WTC11 (cell line): ENCODE results near the gene ASCC1.

Experiments used
- ATF1 ChIP-seq: sonication (generic); formaldehyde crosslinking; IDR thresholded peaks from 2 replicates; pipeline ENCODE4 v1.8.1; 2023; ENCODE audit warnings: mild to moderate bottlenecking, moderate library complexity, missing genetic modification reagents
- CREB1 ChIP-seq: sonication (generic); formaldehyde crosslinking; IDR thresholded peaks from 2 replicates; pipeline ENCODE4 v1.8.0; 2023; ENCODE audit warnings: mild to moderate bottlenecking, missing genetic modification reagents
- GABPB1 ChIP-seq: sonication (generic); formaldehyde crosslinking; IDR thresholded peaks from 2 replicates; pipeline ENCODE4 v1.8.1; 2023; ENCODE audit warnings: mild to moderate bottlenecking, missing genetic modification reagents
- KAT7 ChIP-seq: sonication (generic); formaldehyde crosslinking; IDR thresholded peaks from 2 replicates; pipeline ENCODE4 v1.8.1; 2023; ENCODE audit warnings: missing genetic modification reagents, mild to moderate bottlenecking, borderline replicate concordance
- NFE2L1 ChIP-seq: sonication (generic); formaldehyde crosslinking; IDR thresholded peaks from 2 replicates; pipeline ENCODE4 v1.8.1; 2023; ENCODE audit warnings: missing genetic modification reagents
- TF ChIP-seq, protein P1 (sequence below): fragments of 200-600 bp; IDR thresholded peaks from 2 replicates; pipeline ENCODE4 v1.8.0; 2022; ENCODE audit warnings: antibody characterized with exemption
- TF ChIP-seq, protein P2 (sequence below): sonication (generic); formaldehyde crosslinking; conservative IDR thresholded peaks from 2 replicates; pipeline ENCODE4 v1.8.1; 2022; ENCODE audit warnings: mild to moderate bottlenecking, missing genetic modification reagents
- TF ChIP-seq, protein P3 (sequence below): sonication (generic); formaldehyde crosslinking; IDR thresholded peaks from 2 replicates; pipeline ENCODE4 v1.8.0; 2022; ENCODE audit warnings: mild to moderate bottlenecking, missing genetic modification reagents
- TF ChIP-seq, protein P4 (sequence below): sonication (generic); formaldehyde crosslinking; IDR thresholded peaks from 2 replicates; pipeline ENCODE4 v1.8.0; 2023; ENCODE audit warnings: mild to moderate bottlenecking, missing genetic modification reagents
- TF ChIP-seq, protein P5 (sequence below): sonication (generic); formaldehyde crosslinking; conservative IDR thresholded peaks from 2 replicates; pipeline ENCODE4 v1.8.1; 2023; ENCODE audit warnings: mild to moderate bottlenecking, low read depth, missing genetic modification reagents, moderate library complexity
- TF ChIP-seq, protein P6 (sequence below): sonication (generic); formaldehyde crosslinking; IDR thresholded peaks from 2 replicates; pipeline ENCODE4 v1.8.1; 2023; ENCODE audit warnings: mild to moderate bottlenecking, missing genetic modification reagents, moderate library complexity
- TF ChIP-seq, protein P7 (sequence below): sonication (generic); formaldehyde crosslinking; IDR thresholded peaks from 2 replicates; pipeline ENCODE4 v1.8.1; 2023; ENCODE audit warnings: mild to moderate bottlenecking, moderate library complexity, missing genetic modification reagents

DNA sequence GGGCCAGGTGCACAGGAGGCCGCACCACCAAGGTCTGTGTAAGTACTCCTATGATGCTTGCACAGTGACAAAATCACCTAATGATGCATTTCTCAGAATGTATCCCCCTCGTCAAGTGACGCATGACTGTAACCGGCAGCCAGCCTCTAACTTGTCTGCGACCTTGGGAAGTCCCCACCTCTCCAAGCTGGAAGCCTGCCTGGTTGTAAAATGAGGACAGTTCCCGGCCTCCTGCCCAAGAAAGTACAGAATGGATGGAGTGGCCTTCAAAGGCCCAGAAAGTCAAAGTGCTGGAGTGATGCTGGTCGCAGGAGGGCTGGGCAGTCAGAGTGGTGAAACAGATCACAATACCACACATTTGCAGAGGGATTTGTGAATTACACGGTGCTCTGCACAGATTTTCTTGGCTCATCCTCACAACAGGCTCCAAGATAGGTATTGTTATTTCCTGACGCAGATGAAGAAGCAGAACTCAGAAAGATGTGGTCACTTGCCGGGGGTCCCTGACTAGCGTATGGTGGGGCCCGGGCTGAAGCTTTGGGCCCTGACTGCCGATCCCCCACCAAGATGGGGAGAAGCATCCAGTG lies 150.5 kb downstream of the ASCC1 start:
- TF ChIP-seq, protein P1, sequence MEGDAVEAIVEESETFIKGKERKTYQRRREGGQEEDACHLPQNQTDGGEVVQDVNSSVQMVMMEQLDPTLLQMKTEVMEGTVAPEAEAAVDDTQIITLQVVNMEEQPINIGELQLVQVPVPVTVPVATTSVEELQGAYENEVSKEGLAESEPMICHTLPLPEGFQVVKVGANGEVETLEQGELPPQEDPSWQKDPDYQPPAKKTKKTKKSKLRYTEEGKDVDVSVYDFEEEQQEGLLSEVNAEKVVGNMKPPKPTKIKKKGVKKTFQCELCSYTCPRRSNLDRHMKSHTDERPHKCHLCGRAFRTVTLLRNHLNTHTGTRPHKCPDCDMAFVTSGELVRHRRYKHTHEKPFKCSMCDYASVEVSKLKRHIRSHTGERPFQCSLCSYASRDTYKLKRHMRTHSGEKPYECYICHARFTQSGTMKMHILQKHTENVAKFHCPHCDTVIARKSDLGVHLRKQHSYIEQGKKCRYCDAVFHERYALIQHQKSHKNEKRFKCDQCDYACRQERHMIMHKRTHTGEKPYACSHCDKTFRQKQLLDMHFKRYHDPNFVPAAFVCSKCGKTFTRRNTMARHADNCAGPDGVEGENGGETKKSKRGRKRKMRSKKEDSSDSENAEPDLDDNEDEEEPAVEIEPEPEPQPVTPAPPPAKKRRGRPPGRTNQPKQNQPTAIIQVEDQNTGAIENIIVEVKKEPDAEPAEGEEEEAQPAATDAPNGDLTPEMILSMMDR, result no peak
- TF ChIP-seq, protein P2, sequence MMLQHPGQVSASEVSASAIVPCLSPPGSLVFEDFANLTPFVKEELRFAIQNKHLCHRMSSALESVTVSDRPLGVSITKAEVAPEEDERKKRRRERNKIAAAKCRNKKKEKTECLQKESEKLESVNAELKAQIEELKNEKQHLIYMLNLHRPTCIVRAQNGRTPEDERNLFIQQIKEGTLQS (CRISPR knock-in tag), result no peak
- TF ChIP-seq ATF1 (CRISPR knock-in tag) (no peak), NFE2L1 (CRISPR knock-in tag) (no peak), KAT7 (CRISPR knock-in tag) (no peak), CREB1 (CRISPR knock-in tag) (no peak), GABPB1 (no peak)
- TF ChIP-seq, protein P3, sequence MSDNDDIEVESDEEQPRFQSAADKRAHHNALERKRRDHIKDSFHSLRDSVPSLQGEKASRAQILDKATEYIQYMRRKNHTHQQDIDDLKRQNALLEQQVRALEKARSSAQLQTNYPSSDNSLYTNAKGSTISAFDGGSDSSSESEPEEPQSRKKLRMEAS (CRISPR knock-in tag), result no peak
- TF ChIP-seq, protein P4, sequence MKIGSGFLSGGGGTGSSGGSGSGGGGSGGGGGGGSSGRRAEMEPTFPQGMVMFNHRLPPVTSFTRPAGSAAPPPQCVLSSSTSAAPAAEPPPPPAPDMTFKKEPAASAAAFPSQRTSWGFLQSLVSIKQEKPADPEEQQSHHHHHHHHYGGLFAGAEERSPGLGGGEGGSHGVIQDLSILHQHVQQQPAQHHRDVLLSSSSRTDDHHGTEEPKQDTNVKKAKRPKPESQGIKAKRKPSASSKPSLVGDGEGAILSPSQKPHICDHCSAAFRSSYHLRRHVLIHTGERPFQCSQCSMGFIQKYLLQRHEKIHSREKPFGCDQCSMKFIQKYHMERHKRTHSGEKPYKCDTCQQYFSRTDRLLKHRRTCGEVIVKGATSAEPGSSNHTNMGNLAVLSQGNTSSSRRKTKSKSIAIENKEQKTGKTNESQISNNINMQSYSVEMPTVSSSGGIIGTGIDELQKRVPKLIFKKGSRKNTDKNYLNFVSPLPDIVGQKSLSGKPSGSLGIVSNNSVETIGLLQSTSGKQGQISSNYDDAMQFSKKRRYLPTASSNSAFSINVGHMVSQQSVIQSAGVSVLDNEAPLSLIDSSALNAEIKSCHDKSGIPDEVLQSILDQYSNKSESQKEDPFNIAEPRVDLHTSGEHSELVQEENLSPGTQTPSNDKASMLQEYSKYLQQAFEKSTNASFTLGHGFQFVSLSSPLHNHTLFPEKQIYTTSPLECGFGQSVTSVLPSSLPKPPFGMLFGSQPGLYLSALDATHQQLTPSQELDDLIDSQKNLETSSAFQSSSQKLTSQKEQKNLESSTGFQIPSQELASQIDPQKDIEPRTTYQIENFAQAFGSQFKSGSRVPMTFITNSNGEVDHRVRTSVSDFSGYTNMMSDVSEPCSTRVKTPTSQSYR, result no peak
- TF ChIP-seq, protein P5, sequence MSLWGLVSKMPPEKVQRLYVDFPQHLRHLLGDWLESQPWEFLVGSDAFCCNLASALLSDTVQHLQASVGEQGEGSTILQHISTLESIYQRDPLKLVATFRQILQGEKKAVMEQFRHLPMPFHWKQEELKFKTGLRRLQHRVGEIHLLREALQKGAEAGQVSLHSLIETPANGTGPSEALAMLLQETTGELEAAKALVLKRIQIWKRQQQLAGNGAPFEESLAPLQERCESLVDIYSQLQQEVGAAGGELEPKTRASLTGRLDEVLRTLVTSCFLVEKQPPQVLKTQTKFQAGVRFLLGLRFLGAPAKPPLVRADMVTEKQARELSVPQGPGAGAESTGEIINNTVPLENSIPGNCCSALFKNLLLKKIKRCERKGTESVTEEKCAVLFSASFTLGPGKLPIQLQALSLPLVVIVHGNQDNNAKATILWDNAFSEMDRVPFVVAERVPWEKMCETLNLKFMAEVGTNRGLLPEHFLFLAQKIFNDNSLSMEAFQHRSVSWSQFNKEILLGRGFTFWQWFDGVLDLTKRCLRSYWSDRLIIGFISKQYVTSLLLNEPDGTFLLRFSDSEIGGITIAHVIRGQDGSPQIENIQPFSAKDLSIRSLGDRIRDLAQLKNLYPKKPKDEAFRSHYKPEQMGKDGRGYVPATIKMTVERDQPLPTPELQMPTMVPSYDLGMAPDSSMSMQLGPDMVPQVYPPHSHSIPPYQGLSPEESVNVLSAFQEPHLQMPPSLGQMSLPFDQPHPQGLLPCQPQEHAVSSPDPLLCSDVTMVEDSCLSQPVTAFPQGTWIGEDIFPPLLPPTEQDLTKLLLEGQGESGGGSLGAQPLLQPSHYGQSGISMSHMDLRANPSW, result no peak
- TF ChIP-seq, protein P6, sequence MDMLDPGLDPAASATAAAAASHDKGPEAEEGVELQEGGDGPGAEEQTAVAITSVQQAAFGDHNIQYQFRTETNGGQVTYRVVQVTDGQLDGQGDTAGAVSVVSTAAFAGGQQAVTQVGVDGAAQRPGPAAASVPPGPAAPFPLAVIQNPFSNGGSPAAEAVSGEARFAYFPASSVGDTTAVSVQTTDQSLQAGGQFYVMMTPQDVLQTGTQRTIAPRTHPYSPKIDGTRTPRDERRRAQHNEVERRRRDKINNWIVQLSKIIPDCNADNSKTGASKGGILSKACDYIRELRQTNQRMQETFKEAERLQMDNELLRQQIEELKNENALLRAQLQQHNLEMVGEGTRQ (CRISPR knock-in tag), result no peak
- TF ChIP-seq, protein P7, sequence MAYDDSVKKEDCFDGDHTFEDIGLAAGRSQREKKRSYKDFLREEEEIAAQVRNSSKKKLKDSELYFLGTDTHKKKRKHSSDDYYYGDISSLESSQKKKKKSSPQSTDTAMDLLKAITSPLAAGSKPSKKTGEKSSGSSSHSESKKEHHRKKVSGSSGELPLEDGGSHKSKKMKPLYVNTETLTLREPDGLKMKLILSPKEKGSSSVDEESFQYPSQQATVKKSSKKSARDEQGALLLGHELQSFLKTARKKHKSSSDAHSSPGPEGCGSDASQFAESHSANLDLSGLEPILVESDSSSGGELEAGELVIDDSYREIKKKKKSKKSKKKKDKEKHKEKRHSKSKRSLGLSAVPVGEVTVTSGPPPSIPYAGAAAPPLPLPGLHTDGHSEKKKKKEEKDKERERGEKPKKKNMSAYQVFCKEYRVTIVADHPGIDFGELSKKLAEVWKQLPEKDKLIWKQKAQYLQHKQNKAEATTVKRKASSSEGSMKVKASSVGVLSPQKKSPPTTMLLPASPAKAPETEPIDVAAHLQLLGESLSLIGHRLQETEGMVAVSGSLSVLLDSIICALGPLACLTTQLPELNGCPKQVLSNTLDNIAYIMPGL (CRISPR knock-in tag), result no peak
